Astrocyte of the cerebellum (primary cell): ENCODE results near the gene WDR77.

Experiments used
- DNase-seq: peaks from one replicate; pipeline ENCODE4 v3.0.0-alpha.2; 2011; ENCODE audit warnings: low read depth
- H3K4me3 ChIP-seq: 2 replicates; pipeline ENCODE4 v1.5.1; 2011; ENCODE audit warnings: mild to moderate bottlenecking, low read depth, low read length, moderate library complexity
- CTCF ChIP-seq: IDR thresholded peaks from 2 replicates; pipeline ENCODE4 v1.5.1; 2012; ENCODE audit warnings: low read length, low read depth, moderate library complexity, mild to moderate bottlenecking; ENCODE audit errors: missing control alignments
- in situ Hi-C: cut with HindIII; loops from 2 replicates; pipeline ENCODE4 v1.10.0; 2017; ENCODE audit warnings: low sequenced_read_pairs

The WDR77 gene

GRCh38 chr1:111448482-111448917 lies 556 bp downstream of the WDR77 start:
- TF ChIP-seq CTCF: no peak
- H3K4me3 ChIP-seq: peak overlapping the region; percentile 78
- in situ Hi-C loops: no loop called here
- DNase-seq: no peak

- H3K4me3 ChIP-seq: no peak overlapping the region
- TF ChIP-seq CTCF: no peak
- DNase-seq: no peak
- in situ Hi-C loops: no loop called here
These were observed 1.8 kb downstream of the WDR77 start for GRCh38 chr1:111446967-111447892.

- no peak for TF ChIP-seq CTCF
- DNase-seq: no peak
- H3K4me3 ChIP-seq: no peak overlapping the region
- in situ Hi-C loops: no loop called here
These were observed 2.5 kb downstream of the WDR77 start for GRCh38 chr1:111446546-111446945.

- no peak for TF ChIP-seq CTCF
- H3K4me3 ChIP-seq: no peak overlapping the region
- in situ Hi-C loops: no loop called here
- DNase-seq: no peak
These were observed 5.0 kb downstream of the WDR77 start for GRCh38 chr1:111444031-111444430.

GRCh38 chr1:111442457-111442856 lies 6.6 kb downstream of the WDR77 start:
- no peak for TF ChIP-seq CTCF
- in situ Hi-C loops: no loop called here
- H3K4me3 ChIP-seq: no peak overlapping the region
- DNase-seq: no peak

- DNase-seq: no peak
- peak; percentile 67 for TF ChIP-seq CTCF
- in situ Hi-C loops: no loop called here
- H3K4me3 ChIP-seq: no peak overlapping the region
These were observed 7.4 kb downstream of the WDR77 start for GRCh38 chr1:111441573-111442192.
